IMR-90 (cell line): ENCODE measurements around the gene RELT. TPM values are rescaled to one million over a fixed set of nuclear protein-coding genes. Genes with fewer than 3 reads are reported as not detected.

Experiments used
- ATAC-seq: fragments of 200-7000 bp; cut with Tn5 transposase; 2 replicates; pipeline ENCODE4 v1.9.1; 2020; ENCODE audit warnings: low read depth, mild to moderate bottlenecking, moderate library complexity
- BruUV-seq: library from RNA; stranded (reverse); fragments of 400-500 nt; replicated peaks from 2 replicates; lab custom pipeline; 2021; lab: Mats Ljungman, UMichigan
- CTCF ChIA-PET: fragments of 300-600 bp; formaldehyde crosslinking; extraction: SDS; loops from one replicate; lab custom pipeline; 2021; ENCODE audit warnings: antibody characterized with exemption; lab: Yijun Ruan, JAX
- POLR2A ChIA-PET: fragments of 300-600 bp; sonication (Branson Sonifier 250); formaldehyde crosslinking; loops from one replicate; lab custom pipeline; 2022; ENCODE audit warnings: antibody characterized with exemption; ENCODE audit not compliant: unreplicated experiment; lab: Charles Lee
- DNase-seq: peaks from one replicate; pipeline ENCODE4 v3.0.0; 2013
- H2AFZ ChIP-seq: replicated peaks from 2 replicates; pipeline ENCODE3; 2013; ENCODE audit warnings: low read length, mild to moderate bottlenecking; ENCODE audit not compliant: poor library complexity
- H2AK5ac ChIP-seq: 2 replicates; pipeline ENCODE4 v1.6.1; 2013; ENCODE audit warnings: low read depth, low read length, inconsistent platforms
- H2AK9ac ChIP-seq: replicated peaks from 2 replicates; pipeline ENCODE3; 2013; ENCODE audit warnings: mild to moderate bottlenecking, low read depth, low read length, moderate library complexity; ENCODE audit not compliant: poor library complexity
- H2BK120ac ChIP-seq: 2 replicates; pipeline ENCODE4 v1.6.1; 2013; ENCODE audit warnings: low read depth, low read length, inconsistent platforms
- H2BK15ac ChIP-seq: 3 replicates; pipeline ENCODE4 v1.6.1; 2013; ENCODE audit warnings: low read depth, low read length, inconsistent platforms
- H2BK20ac ChIP-seq: 2 replicates; pipeline ENCODE4 v1.6.1; 2013; ENCODE audit warnings: low read depth, mild to moderate bottlenecking, inconsistent platforms, low read length, moderate library complexity
- H2BK5ac ChIP-seq: 2 replicates; pipeline ENCODE4 v1.6.1; 2013; ENCODE audit warnings: mild to moderate bottlenecking, low read depth, low read length, inconsistent platforms; ENCODE audit not compliant: poor library complexity, severe bottlenecking
- H3K14ac ChIP-seq: replicated peaks from 2 replicates; pipeline ENCODE4 v1.6.1; 2013; ENCODE audit warnings: low read depth, low read length, inconsistent platforms
- H3K18ac ChIP-seq: 2 replicates; pipeline ENCODE4 v1.6.1; 2013; ENCODE audit warnings: low read depth, low read length, control low read depth
- H3K23ac ChIP-seq: 2 replicates; pipeline ENCODE4 v1.6.1; 2013; ENCODE audit warnings: low read depth, low read length, inconsistent platforms
- H3K27ac ChIP-seq: 2 replicates; pipeline ENCODE4 v1.5.1; 2013; ENCODE audit warnings: mild to moderate bottlenecking, control low read depth, low read length; ENCODE audit not compliant: insufficient read depth
- H3K27me3 ChIP-seq: 2 replicates; pipeline ENCODE4 v1.6.1; 2013; ENCODE audit warnings: low read length; ENCODE audit not compliant: control insufficient read depth, insufficient read depth
- H3K36me3 ChIP-seq: 2 replicates; pipeline ENCODE4 v1.6.1; 2013; ENCODE audit warnings: low read length, mixed read lengths; ENCODE audit not compliant: control insufficient read depth, insufficient read depth
- H3K4ac ChIP-seq: 2 replicates; pipeline ENCODE4 v1.6.1; 2013; ENCODE audit warnings: low read depth, low read length, inconsistent platforms
- H3K4me1 ChIP-seq: 2 replicates; pipeline ENCODE4 v1.6.1; 2013; ENCODE audit warnings: low read length, mixed read lengths; ENCODE audit not compliant: control insufficient read depth, insufficient read depth
- H3K4me2 ChIP-seq: 2 replicates; pipeline ENCODE4 v1.6.1; 2013; ENCODE audit warnings: low read depth, mild to moderate bottlenecking, control low read depth, low read length, moderate library complexity
- H3K4me3 ChIP-seq: 2 replicates; pipeline ENCODE4 v1.5.1; 2013; ENCODE audit warnings: low read depth, mild to moderate bottlenecking, control low read depth, low read length, moderate library complexity; ENCODE audit not compliant: insufficient read depth
- H3K56ac ChIP-seq: 2 replicates; pipeline ENCODE4 v1.6.1; 2013; ENCODE audit warnings: low read length, inconsistent platforms; ENCODE audit not compliant: insufficient read depth; ENCODE audit errors: extremely low read depth
- H3K79me1 ChIP-seq, 2 experiments: 2 replicates each; pipeline ENCODE4 v1.6.1; 2013; ENCODE audit warnings: low read length in 2 of 2, inconsistent platforms in 1 of 2, low read depth in 1 of 2
- H3K9ac ChIP-seq: 2 replicates; pipeline ENCODE4 v1.6.1; 2013; ENCODE audit warnings: low read depth, low read length, control low read depth
- H3K9me1 ChIP-seq: 2 replicates; pipeline ENCODE4 v1.6.1; 2013; ENCODE audit warnings: low read length, inconsistent platforms; ENCODE audit not compliant: insufficient read depth
- H3K9me3 ChIP-seq: 2 replicates; pipeline ENCODE4 v1.6.1; 2013; ENCODE audit warnings: low read length; ENCODE audit not compliant: control insufficient read depth, insufficient read depth
- H4K20me1 ChIP-seq: 2 replicates; pipeline ENCODE4 v1.6.1; 2013; ENCODE audit warnings: low read length, inconsistent platforms; ENCODE audit not compliant: insufficient read depth
- H4K5ac ChIP-seq: 2 replicates; pipeline ENCODE4 v1.6.1; 2013; ENCODE audit warnings: mild to moderate bottlenecking, low read depth, low read length, control low read depth
- H4K8ac ChIP-seq, 2 experiments: 2 replicates each; pipeline ENCODE4 v1.6.1; 2013; ENCODE audit warnings: low read depth in 2 of 2, low read length in 2 of 2, control low read depth in 1 of 2, inconsistent platforms in 1 of 2
- H4K91ac ChIP-seq: 2 replicates; pipeline ENCODE4 v1.6.1; 2013; ENCODE audit warnings: low read depth, low read length, inconsistent platforms; ENCODE audit not compliant: insufficient read depth
- CEBPB ChIP-seq: IDR thresholded peaks from 2 replicates; pipeline ENCODE4 v1.6.1; 2012; ENCODE audit warnings: low read depth, low read length, improper control_type of control experiment
- FOS ChIP-seq: fragments of 150-350 bp; IDR thresholded peaks from 2 replicates; pipeline ENCODE4 v1.6.1; 2016; ENCODE audit warnings: low read depth, low read length
- MAFK ChIP-seq: IDR thresholded peaks from 2 replicates; pipeline ENCODE4 v1.6.1; 2012; ENCODE audit warnings: low read depth, low read length, improper control_type of control experiment
- MAZ ChIP-seq: IDR thresholded peaks from 2 replicates; pipeline ENCODE4 v1.6.1; 2012; ENCODE audit warnings: low read depth, mild to moderate bottlenecking, low read length, improper control_type of control experiment, moderate library complexity, borderline replicate concordance
- MXI1 ChIP-seq: IDR thresholded peaks from 2 replicates; pipeline ENCODE4 v1.6.1; 2012; ENCODE audit warnings: low read depth, mild to moderate bottlenecking, low read length, moderate library complexity, borderline replicate concordance
- POLR2A ChIP-seq: IDR thresholded peaks from 2 replicates; pipeline ENCODE4 v1.6.1; 2012; ENCODE audit warnings: mild to moderate bottlenecking, low read depth, low read length
- RAD21 ChIP-seq: IDR thresholded peaks from 2 replicates; pipeline ENCODE4 v1.6.1; 2012; ENCODE audit warnings: low read length, improper control_type of control experiment
- RCOR1 ChIP-seq: IDR thresholded peaks from 2 replicates; pipeline ENCODE4 v1.6.1; 2012; ENCODE audit warnings: mild to moderate bottlenecking, low read length, improper control_type of control experiment; ENCODE audit not compliant: insufficient replicate concordance
- RFX5 ChIP-seq: IDR thresholded peaks from 2 replicates; pipeline ENCODE4 v1.8.0; 2012; ENCODE audit warnings: low read depth, mild to moderate bottlenecking, low read length, moderate library complexity
- SMC3 ChIP-seq: fragments of 150-350 bp; IDR thresholded peaks from 2 replicates; pipeline ENCODE4 v1.6.1; 2016; ENCODE audit warnings: low read depth, mild to moderate bottlenecking, antibody characterized with exemption, low read length, moderate library complexity
- WGBS, 2 experiments: methylation state at CpG; one replicate each; pipeline versions ENCODE4 v1.1.5 to v1.1.7; 2013; ENCODE audit warnings: missing lambda C conversion rate in 2 of 2; ENCODE audit not compliant: insufficient read length in 1 of 2; ENCODE audit errors: extremely low coverage in 2 of 2; 5-methylcytosine and 5-hydroxymethylcytosine counted together
- dilution Hi-C: fragments of 300-500 bp; cut with HindIII; formaldehyde crosslinking; loops from one replicate; pipeline ENCODE4 v1.14.3; 2018; ENCODE audit warnings: low sequenced_read_pairs; ENCODE audit not compliant: unreplicated experiment
- in situ Hi-C: fragments of 300-500 bp; cut with MboI; formaldehyde crosslinking; loops from 3 replicates; pipeline ENCODE4 v1.14.3; 2019; ENCODE audit warnings: low sequenced_read_pairs, inconsistent platforms, mixed read lengths
- intact Hi-C: fragments of 100-400 bp; cut with micrococcal nuclease; formaldehyde crosslinking; loops from 2 replicates; pipeline ENCODE4 v1.10.0; 2022
- polyA plus RNA-seq, 3 experiments: library from polyadenylated mRNA; depleted of rRNA; stranded (reverse); fragments of >200 nt; gene quantifications; 2 replicates each; pipeline ENCODE4 v1.2.3, GENCODE V29; 2012; ENCODE audit warnings: low replicate concordance in 1 of 3
- total RNA-seq: library from RNA; depleted of rRNA; stranded (reverse); fragments of >200 nt; gene quantifications from 2 replicates; pipeline ENCODE4 v1.2.3, GENCODE V29; 2012
- TF ChIP-seq, protein P1 (sequence below): fragments of 150-350 bp; IDR thresholded peaks from 2 replicates; pipeline ENCODE4 v1.6.1; 2017; ENCODE audit warnings: mild to moderate bottlenecking, antibody characterized with exemption, low read length, low read depth
- TF ChIP-seq, protein P2 (sequence below): fragments of 150-350 bp; IDR thresholded peaks from 2 replicates; pipeline ENCODE4 v1.6.1; 2016; ENCODE audit warnings: low read depth, mild to moderate bottlenecking, low read length, moderate library complexity, borderline replicate concordance
- TF ChIP-seq, protein P3 (sequence below): conservative IDR thresholded peaks from 2 replicates; pipeline ENCODE4 v1.5.1; 2012; ENCODE audit warnings: mild to moderate bottlenecking, low read depth, low read length, improper control_type of control experiment

The RELT gene
- total and polyA plus RNA-seq, 2 of the 4 experiments (the other 2 are of a cell fraction) = 2.3 to 5.3 TPM

- Histone ChIP-seq H3K9me1 (peaks cover 29% of the 10 kb centered on the region), H2BK15ac (0 out of 3 replicates have a peak overlapping the region, but pooled peaks have one; percentile 40), H3K14ac (peak overlapping the region; percentile 69), H4K91ac (peak overlapping the region; percentile 74), H3K36me3 (peaks cover 3% of the 10 kb centered on the region; the same call in 1 of the 2 replicates), H3K9me3 (no peaks in the 10 kb centered on the region), H3K23ac (peak overlapping the region; percentile 73; the same call in 1 of the 2 replicates), H4K8ac (peak overlapping the region; percentile 10 to 58; a peak in 2 of 4 replicates), H2AK5ac (peak overlapping the region; percentile 83), H2AFZ (no peak overlapping the region), H4K20me1 (peaks cover 99% of the 10 kb centered on the region), H3K79me1 (peaks cover 20 to 94% of the 10 kb centered on the region in 2 experiments), H2AK9ac (peak overlapping the region; percentile 96), H3K4me3 (no peak overlapping the region), H3K27me3 (no peaks in the 10 kb centered on the region), H2BK5ac (peak overlapping the region; percentile 82), H2BK120ac (peak overlapping the region; percentile 84), H3K18ac (peak overlapping the region; percentile 38; the same call in 1 of the 2 replicates), H4K5ac (no peak overlapping the region), H3K4me2 (peak overlapping the region; percentile 67; the same call in 1 of the 2 replicates), H3K56ac (no peak overlapping the region; the same call in 1 of the 2 replicates), H3K4ac (peak overlapping the region; percentile 86), H2BK20ac (peak overlapping the region; percentile 13; the same call in 1 of the 2 replicates), H3K9ac (peak overlapping the region; percentile 27), H3K27ac (peak overlapping the region; percentile 70), H3K4me1 (peaks cover 49% of the 10 kb centered on the region)
- WGBS, 2 experiments = no CpG with 5 or more reads among the region's 4 CpGs
- peak; percentile 67 for ATAC-seq
- in situ Hi-C loops = loop anchor here (5.0 kb wide), 1 partner anchor 38 kb away; no protein-coding TSS in a partner anchor
- no TSS peak for BruUV-seq
- CTCF ChIA-PET = interaction anchor here (0.6 to 1.9 kb wide), 18 partner anchors 10 to 604 kb away, joined by 3 to 20 read pairs (median 5); no protein-coding TSS in a partner anchor
- dilution Hi-C loops = no loop called here
- DNase-seq = peak; percentile 82
- POLR2A ChIA-PET = interaction anchor here (0.6 to 0.7 kb wide), 5 partner anchors 8 to 50 kb away, joined by 3 to 5 read pairs (median 4); no protein-coding TSS in a partner anchor
- intact Hi-C loops = loop anchor here (1.0 kb wide), 2 partner anchors 28 to 40 kb away; no protein-coding TSS in a partner anchor
- TF ChIP-seq RFX5 = no peak
- TF ChIP-seq, protein P1, sequence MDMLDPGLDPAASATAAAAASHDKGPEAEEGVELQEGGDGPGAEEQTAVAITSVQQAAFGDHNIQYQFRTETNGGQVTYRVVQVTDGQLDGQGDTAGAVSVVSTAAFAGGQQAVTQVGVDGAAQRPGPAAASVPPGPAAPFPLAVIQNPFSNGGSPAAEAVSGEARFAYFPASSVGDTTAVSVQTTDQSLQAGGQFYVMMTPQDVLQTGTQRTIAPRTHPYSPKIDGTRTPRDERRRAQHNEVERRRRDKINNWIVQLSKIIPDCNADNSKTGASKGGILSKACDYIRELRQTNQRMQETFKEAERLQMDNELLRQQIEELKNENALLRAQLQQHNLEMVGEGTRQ = no peak
- TF ChIP-seq RAD21 = peak; percentile 99
- no peak for TF ChIP-seq RCOR1
- TF ChIP-seq MXI1 = peak; percentile 74; the same call in 1 of the 2 replicates
- 0 out of 2 replicates have a peak, but pooled peaks have one; percentile 55 for TF ChIP-seq POLR2A
- peak; percentile 99 for TF ChIP-seq SMC3
- no peak for TF ChIP-seq MAFK
- no peak; the same call in 1 of the 2 replicates for TF ChIP-seq FOS
- TF ChIP-seq, protein P2, sequence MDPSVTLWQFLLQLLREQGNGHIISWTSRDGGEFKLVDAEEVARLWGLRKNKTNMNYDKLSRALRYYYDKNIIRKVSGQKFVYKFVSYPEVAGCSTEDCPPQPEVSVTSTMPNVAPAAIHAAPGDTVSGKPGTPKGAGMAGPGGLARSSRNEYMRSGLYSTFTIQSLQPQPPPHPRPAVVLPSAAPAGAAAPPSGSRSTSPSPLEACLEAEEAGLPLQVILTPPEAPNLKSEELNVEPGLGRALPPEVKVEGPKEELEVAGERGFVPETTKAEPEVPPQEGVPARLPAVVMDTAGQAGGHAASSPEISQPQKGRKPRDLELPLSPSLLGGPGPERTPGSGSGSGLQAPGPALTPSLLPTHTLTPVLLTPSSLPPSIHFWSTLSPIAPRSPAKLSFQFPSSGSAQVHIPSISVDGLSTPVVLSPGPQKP = no peak
- peak; percentile 80 for TF ChIP-seq MAZ
- TF ChIP-seq, protein P3, sequence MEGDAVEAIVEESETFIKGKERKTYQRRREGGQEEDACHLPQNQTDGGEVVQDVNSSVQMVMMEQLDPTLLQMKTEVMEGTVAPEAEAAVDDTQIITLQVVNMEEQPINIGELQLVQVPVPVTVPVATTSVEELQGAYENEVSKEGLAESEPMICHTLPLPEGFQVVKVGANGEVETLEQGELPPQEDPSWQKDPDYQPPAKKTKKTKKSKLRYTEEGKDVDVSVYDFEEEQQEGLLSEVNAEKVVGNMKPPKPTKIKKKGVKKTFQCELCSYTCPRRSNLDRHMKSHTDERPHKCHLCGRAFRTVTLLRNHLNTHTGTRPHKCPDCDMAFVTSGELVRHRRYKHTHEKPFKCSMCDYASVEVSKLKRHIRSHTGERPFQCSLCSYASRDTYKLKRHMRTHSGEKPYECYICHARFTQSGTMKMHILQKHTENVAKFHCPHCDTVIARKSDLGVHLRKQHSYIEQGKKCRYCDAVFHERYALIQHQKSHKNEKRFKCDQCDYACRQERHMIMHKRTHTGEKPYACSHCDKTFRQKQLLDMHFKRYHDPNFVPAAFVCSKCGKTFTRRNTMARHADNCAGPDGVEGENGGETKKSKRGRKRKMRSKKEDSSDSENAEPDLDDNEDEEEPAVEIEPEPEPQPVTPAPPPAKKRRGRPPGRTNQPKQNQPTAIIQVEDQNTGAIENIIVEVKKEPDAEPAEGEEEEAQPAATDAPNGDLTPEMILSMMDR = peak; percentile 99
- no peak for TF ChIP-seq CEBPB
Measured at GRCh38 chr11:73335204-73335923, 40.8 kb upstream of the RELT start.
